ENCODE measurements around the gene TNFRSF1B. TPM values are rescaled to one million over a fixed set of nuclear protein-coding genes. Genes with fewer than 3 reads are reported as not detected.
A peak's percentile ranks its signal among the peaks of the same experiment; 100 is the strongest.

The TNFRSF1B gene
- total RNA-seq, 4 donors from 2014 or later = 10.9 to 34.9 (median 31.0) TPM

DNA sequence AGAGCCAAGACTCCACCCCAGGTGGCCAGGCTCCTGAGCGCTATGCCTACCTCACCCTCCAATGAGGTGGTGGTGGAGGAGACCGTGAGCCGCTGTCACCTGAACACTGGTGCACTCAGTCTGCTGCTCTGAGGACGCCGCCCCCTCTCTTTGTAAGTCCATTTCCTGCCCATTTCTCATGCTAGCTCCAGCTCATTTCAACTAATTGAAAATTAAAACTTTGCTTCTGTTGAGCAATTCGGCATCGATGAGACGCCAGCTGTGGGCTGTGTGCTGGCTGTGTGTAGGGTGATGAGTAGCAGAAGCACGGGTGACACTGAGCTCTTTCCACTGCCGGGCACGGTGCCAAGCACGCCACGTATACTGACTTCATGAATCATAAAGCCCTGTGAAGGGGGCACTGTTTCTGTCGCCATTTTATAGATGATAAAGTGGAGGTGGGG lies 11.2 kb downstream of the TNFRSF1B start:
- ATAC-seq = peak; percentile 41
- H3K36me3 ChIP-seq = no peaks in the 10 kb centered on the region
- no peaks in the 10 kb centered on the region for H3K9me3 ChIP-seq
- no peak overlapping the region for H3K4me3 ChIP-seq
- peaks cover 0 to 96% (median 13%) of the 10 kb centered on the region in 3 donors for H3K4me1 ChIP-seq
- 50% methylated on average over 8 of the region's 14 CpGs; no CpG with 5 or more reads in 1 of the 2 donors for WGBS, 2 donors (ENCODE audit: low coverage in 1 of 2)
- H3K27ac ChIP-seq = peak overlapping the region in 3 of 4 donors; percentile 54 to 76 (median 64)
- TF ChIP-seq EP300 (IDR thresholded peaks at IDR 0.05) (no peak), POLR2A (IDR thresholded peaks at IDR 0.05) (no peak), POLR2AphosphoS5 (IDR thresholded peaks at IDR 0.05) (peak; percentile 21)
- TF ChIP-seq, protein P1, sequence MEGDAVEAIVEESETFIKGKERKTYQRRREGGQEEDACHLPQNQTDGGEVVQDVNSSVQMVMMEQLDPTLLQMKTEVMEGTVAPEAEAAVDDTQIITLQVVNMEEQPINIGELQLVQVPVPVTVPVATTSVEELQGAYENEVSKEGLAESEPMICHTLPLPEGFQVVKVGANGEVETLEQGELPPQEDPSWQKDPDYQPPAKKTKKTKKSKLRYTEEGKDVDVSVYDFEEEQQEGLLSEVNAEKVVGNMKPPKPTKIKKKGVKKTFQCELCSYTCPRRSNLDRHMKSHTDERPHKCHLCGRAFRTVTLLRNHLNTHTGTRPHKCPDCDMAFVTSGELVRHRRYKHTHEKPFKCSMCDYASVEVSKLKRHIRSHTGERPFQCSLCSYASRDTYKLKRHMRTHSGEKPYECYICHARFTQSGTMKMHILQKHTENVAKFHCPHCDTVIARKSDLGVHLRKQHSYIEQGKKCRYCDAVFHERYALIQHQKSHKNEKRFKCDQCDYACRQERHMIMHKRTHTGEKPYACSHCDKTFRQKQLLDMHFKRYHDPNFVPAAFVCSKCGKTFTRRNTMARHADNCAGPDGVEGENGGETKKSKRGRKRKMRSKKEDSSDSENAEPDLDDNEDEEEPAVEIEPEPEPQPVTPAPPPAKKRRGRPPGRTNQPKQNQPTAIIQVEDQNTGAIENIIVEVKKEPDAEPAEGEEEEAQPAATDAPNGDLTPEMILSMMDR (IDR thresholded peaks at IDR 0.05) = no peak
- peaks cover 33% of the 10 kb centered on the region for H3K27me3 ChIP-seq

DNA sequence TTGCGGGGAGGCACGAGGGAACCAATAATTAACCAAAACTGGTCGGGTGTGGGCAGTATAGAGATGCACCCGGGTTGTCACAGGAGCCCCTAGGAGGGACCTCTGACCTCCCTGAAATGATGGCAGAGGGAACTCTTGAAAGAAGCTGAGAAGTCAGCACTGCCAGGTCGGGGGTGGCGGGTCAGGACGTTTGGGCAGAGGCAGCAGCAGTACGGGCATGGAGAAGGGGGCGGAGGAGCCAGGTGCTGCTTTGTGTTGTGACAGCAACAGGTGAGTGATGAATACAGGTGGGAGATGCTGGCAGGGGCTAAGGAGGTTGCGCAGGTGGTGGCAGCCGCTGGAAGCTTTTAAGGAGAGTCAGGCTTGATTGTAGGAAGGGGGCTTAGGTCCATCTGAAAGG lies 11.7 kb downstream of the TNFRSF1B start:
- H3K4me1 ChIP-seq = peaks cover 0 to 94% (median 13%) of the 10 kb centered on the region in 3 donors
- no peak overlapping the region for H3K4me3 ChIP-seq
- H3K9me3 ChIP-seq = no peaks in the 10 kb centered on the region
- H3K27ac ChIP-seq = peak overlapping the region in 3 of 4 donors; percentile 54 to 76 (median 64)
- TF ChIP-seq POLR2A (IDR thresholded peaks at IDR 0.05) (no peak), POLR2AphosphoS5 (IDR thresholded peaks at IDR 0.05) (no peak), EP300 (IDR thresholded peaks at IDR 0.05) (no peak)
- TF ChIP-seq, protein P1 (IDR thresholded peaks at IDR 0.05) = no peak
- H3K36me3 ChIP-seq = no peaks in the 10 kb centered on the region
- no peak for ATAC-seq
- 55 to 64% methylated on average over 11 of the region's 11 CpGs for WGBS, 2 donors (ENCODE audit: low coverage in 1 of 2)
- H3K27me3 ChIP-seq = peaks cover 33% of the 10 kb centered on the region

DNA sequence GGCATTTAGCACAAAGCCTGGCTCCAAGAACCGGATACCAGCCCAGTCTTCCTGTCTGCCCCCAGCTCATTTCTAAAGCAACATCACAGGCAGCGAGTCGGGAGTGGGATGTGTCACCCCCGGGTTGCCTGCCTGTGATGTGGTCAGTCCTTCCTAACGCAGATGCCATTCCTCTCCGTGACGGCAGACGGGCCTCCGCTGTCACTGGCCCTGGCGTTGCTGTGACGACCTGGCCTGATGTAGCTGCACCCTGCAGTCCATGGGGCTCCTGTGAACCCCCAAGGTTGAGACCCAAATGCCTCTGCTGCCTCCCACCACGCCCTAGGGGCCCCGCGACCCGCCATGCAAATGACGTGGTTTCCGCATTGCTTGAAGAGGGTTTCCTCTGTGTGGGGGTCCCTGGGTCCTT lies 12.3 kb downstream of the TNFRSF1B start:
- peaks cover 0 to 94% (median 13%) of the 10 kb centered on the region in 3 donors for H3K4me1 ChIP-seq

DNA sequence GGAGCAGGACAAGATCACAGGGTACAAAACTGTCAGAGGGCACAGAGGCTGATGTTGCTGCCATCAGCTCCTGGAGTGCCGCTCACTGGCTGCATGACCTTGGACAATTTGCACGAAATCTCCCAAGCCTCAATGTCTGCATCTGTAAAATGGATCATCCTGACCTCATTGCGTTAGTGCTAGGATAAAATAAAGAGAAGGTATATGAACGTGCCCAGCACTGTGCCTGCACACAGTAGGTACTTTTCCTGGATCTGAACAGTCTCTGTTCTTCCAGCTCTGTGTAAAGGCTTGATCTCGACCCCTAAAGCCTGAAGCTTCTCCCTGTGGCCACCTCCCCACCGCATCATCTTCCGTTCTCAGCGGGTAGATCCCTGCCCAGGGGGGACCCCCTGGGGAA lies 12.9 kb downstream of the TNFRSF1B start:
- ATAC-seq = no peak
- H3K4me1 ChIP-seq = peaks cover 0 to 94% (median 17%) of the 10 kb centered on the region in 3 donors
- H3K36me3 ChIP-seq = no peaks in the 10 kb centered on the region
- peaks cover 37% of the 10 kb centered on the region for H3K27me3 ChIP-seq
- 98% methylated on average over 5 of the region's 8 CpGs; no CpG with 5 or more reads in 1 of the 2 donors for WGBS, 2 donors (ENCODE audit: low coverage in 1 of 2)
- TF ChIP-seq POLR2A (IDR thresholded peaks at IDR 0.05) (no peak), POLR2AphosphoS5 (IDR thresholded peaks at IDR 0.05) (no peak), EP300 (IDR thresholded peaks at IDR 0.05) (no peak)
- TF ChIP-seq, protein P1 (IDR thresholded peaks at IDR 0.05) = no peak
- peak overlapping the region in 3 of 4 donors; percentile 64 to 80 (median 76) for H3K27ac ChIP-seq
- no peak overlapping the region for H3K4me3 ChIP-seq
- H3K9me3 ChIP-seq = no peaks in the 10 kb centered on the region

More for the DNA sequence above, 12.3 kb downstream of the TNFRSF1B start:
- H3K9me3 ChIP-seq = no peaks in the 10 kb centered on the region
- no peak overlapping the region for H3K4me3 ChIP-seq
- H3K27me3 ChIP-seq = peaks cover 33% of the 10 kb centered on the region
- H3K36me3 ChIP-seq = no peaks in the 10 kb centered on the region
- peak overlapping the region in 3 of 4 donors; percentile 64 to 80 (median 76) for H3K27ac ChIP-seq
- whole genome bisulfite sequencing, 2 donors (ENCODE audit: low coverage in 1 of 2) = 20% methylated on average over 1 of the region's 17 CpGs; no CpG with 5 or more reads in 1 of the 2 donors
- peak; percentile 26 for ATAC-seq
- TF ChIP-seq, protein P1 (IDR thresholded peaks at IDR 0.05) = no peak
- TF ChIP-seq POLR2AphosphoS5 (IDR thresholded peaks at IDR 0.05) (no peak), POLR2A (IDR thresholded peaks at IDR 0.05) (no peak), EP300 (IDR thresholded peaks at IDR 0.05) (no peak)

DNA sequence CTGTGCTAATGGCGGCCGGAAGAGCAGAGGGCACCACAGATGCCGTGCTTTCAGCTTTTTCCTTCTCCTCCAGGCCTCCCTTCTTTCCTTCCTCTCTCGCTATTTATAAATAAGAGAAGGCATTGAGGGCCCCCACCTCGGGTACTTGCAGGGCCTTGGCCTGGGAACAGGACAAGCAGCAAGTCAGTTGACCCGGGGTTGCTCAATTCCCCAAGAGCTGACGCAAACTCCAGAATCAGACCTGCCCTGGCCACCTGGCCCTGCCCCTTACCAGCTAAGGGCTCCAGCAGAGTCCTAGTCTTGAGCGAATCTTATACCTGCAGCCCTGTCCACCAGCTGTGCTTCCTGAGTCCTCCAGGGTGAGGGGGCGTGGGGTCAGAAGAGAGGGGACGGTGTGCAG lies 13.5 kb downstream of the TNFRSF1B start:
- Histone ChIP-seq H3K4me1 (peaks cover 0 to 94% (median 23%) of the 10 kb centered on the region in 3 donors), H3K27ac (peak overlapping the region in 3 of 4 donors; percentile 64 to 80 (median 76)), H3K27me3 (peaks cover 40% of the 10 kb centered on the region), H3K9me3 (no peaks in the 10 kb centered on the region), H3K36me3 (no peaks in the 10 kb centered on the region), H3K4me3 (no peak overlapping the region)
- no peak for TF ChIP-seq POLR2A (IDR thresholded peaks at IDR 0.05)
- 77 to 95% methylated on average over 4 of the region's 10 CpGs for WGBS, 2 donors (ENCODE audit: low coverage in 1 of 2)
- ATAC-seq = peak; percentile 23

Data from gastroesophageal sphincter (tissue), 4 donors.